Activated T-helper 2 cell treated with anti-CD3 and anti-CD28 coated beads, Interferon-gamma antibody, Interleukin-2, Interleukin-4, amounts not matched to agents 10 μg/mL and 5 μg/mL and 100 μg/mL, durations not matched to agents 14 hours and 24 hours and 36 hours (primary cell): ENCODE results near the gene SPATA13. TPM values are rescaled to one million over a fixed set of nuclear protein-coding genes. Genes with fewer than 3 reads are reported as not detected.

Experiments used
- DNase-seq: peaks from one replicate; pipeline ENCODE4 v3.0.0; 2021; ENCODE audit warnings: low spot score
- H3K27ac Mint-ChIP-seq: one replicate; pipeline ENCODE4 v1.8.0; 2021; ENCODE audit warnings: mixed read lengths
- H3K27me3 Mint-ChIP-seq: one replicate; pipeline ENCODE4 v1.8.0; 2021; ENCODE audit warnings: low read depth, mixed read lengths
- H3K36me3 Mint-ChIP-seq: one replicate; pipeline ENCODE4 v1.8.0; 2021; ENCODE audit warnings: low read depth, mixed read lengths
- H3K4me1 Mint-ChIP-seq: one replicate; pipeline ENCODE4 v1.8.0; 2021; ENCODE audit warnings: low read depth, mixed read lengths
- H3K4me3 Mint-ChIP-seq: one replicate; pipeline ENCODE4 v1.8.0; 2021; ENCODE audit warnings: low read depth, mild to moderate bottlenecking, moderate library complexity, mixed read lengths
- H3K9me3 Mint-ChIP-seq: one replicate; pipeline ENCODE4 v1.8.0; 2021; ENCODE audit warnings: mixed read lengths
- intact Hi-C: fragments of 100-400 bp; cut with micrococcal nuclease; formaldehyde crosslinking; loops from one replicate; pipeline ENCODE4 v1.15.1; 2023
- total RNA-seq: library from RNA; stranded (reverse); gene quantifications from 2 replicates; pipeline ENCODE4 v1.2.3, GENCODE V29; 2022

Gene SPATA13
- total RNA-seq, 1 donor from 2014 or later, result 44.9 TPM

DNA sequence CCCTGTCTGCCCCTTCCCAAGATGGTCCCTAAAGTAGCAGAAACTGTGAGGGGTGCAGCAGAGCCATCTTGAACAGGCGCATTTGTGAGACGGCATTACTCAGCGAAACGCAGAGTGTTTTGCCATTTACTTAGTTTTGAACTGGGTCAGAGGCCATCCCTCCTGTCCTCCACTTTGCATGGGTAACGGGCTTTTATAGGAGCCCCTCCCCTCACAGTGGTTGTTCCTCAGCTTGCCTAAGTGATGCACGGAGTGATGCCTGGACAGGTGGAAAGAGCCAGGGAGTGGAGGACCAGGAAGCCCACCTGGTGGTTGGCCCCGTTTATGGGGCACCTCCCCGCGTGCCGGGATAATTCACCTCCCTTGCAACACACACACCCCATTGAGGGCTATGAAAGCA lies 80.8 kb downstream of the SPATA13 start:
- intact Hi-C loops, result no loop called here
- Mint-ChIP-seq H3K4me1 (peaks cover 10% of the 10 kb centered on the region), H3K9me3 (no peaks in the 10 kb centered on the region), H3K4me3 (no peak overlapping the region), H3K36me3 (no peaks in the 10 kb centered on the region), H3K27ac (no peak overlapping the region), H3K27me3 (no peaks in the 10 kb centered on the region)
- no peak for DNase-seq

DNA sequence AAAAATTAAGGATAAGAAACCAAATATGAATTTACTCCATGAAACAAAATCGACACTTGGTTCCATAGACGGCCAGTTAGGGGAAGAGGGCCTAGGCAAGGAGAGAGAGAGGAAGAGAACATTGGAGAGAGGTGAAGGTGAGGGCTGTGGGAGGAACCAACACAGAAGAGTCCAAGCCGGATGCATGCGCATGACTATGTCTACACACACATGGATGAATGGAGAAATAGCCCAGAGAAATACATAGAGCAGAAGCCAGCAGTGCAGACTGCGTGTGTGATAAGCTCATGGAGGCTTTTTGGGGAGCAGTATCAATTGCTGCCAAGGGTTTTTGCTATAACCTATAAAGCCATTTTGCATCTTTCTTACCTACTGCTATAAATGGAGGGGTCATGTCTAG lies 81.6 kb downstream of the SPATA13 start:
- Mint-ChIP-seq H3K4me3 (no peak overlapping the region), H3K9me3 (no peaks in the 10 kb centered on the region), H3K27me3 (no peaks in the 10 kb centered on the region), H3K27ac (no peak overlapping the region), H3K4me1 (peaks cover 15% of the 10 kb centered on the region), H3K36me3 (no peaks in the 10 kb centered on the region)
- intact Hi-C loops, result no loop called here
- DNase-seq, result no peak

DNA sequence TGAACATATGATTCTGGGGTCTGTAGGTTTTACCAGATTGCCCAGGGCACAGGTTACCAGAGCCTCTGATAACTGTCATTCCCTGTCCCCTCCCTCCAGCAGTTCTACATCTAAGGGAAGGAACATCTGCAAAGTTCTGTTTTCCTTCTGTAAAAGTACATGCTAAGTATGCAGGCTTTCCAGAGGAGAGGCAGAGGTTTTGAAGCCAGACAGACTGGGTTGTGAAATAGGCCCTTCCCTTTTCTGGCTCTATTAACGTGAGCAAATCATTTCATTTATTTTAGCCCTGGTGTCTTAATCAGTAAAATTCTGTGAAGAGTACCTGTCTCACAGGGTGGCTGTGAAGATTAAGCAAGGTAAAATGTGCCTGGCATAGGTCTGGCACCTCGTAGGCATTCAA lies 82.8 kb downstream of the SPATA13 start:
- Mint-ChIP-seq H3K27ac (no peak overlapping the region), H3K4me3 (no peak overlapping the region), H3K27me3 (no peaks in the 10 kb centered on the region), H3K4me1 (peaks cover 15% of the 10 kb centered on the region), H3K36me3 (no peaks in the 10 kb centered on the region), H3K9me3 (no peaks in the 10 kb centered on the region)
- no peak for DNase-seq
- intact Hi-C loops, result no loop called here

DNA sequence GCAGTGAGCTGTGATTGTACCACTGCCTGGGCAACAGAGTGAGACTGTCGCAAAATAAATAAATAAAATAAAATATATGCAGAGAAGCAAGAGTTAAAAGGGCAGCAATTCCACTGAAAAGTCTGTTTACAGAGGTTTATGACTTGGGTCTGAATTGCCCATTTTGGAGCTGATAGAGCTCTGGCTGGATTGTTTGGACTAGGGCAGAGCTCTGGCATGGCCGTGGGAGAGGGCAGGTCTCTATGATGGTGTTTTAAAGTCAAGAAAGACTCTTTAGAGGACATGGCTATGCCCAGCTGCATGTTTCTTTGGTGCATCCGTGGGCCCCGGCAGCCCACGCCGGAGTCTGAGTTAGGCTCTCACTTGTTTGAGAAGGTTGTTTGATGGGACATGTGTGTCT lies 84.3 kb downstream of the SPATA13 start:
- Mint-ChIP-seq H3K9me3 (no peaks in the 10 kb centered on the region), H3K36me3 (no peaks in the 10 kb centered on the region), H3K27ac (no peak overlapping the region), H3K4me1 (peaks cover 16% of the 10 kb centered on the region), H3K4me3 (no peak overlapping the region), H3K27me3 (no peaks in the 10 kb centered on the region)
- DNase-seq, result no peak
- intact Hi-C loops, result no loop called here

DNA sequence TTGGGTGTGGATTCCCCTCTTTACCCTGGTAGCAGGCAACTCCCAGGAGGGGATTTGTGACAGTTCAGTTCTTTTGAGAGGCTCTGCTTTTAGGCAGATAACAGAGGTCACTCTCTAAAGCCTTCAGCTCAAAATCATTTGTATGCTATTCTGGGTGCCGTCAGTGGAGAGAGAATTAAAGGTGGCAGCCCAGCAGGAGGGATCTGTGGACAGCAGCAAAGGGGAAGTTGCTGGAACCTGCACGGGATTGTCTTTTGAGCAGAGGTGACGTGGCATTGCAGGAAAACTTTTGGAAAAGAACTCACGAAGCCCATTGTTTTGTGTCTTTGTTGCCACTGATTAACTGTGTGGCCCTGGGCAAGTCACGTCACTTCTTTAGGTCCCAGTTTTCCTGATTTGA lies 86.5 kb downstream of the SPATA13 start:
- H3K4me3 Mint-ChIP-seq, result no peak overlapping the region
- H3K9me3 Mint-ChIP-seq, result no peaks in the 10 kb centered on the region
- no peaks in the 10 kb centered on the region for H3K36me3 Mint-ChIP-seq
- no peak for DNase-seq
- H3K27ac Mint-ChIP-seq, result peak overlapping the region; percentile 2
- no peaks in the 10 kb centered on the region for H3K27me3 Mint-ChIP-seq
- H3K4me1 Mint-ChIP-seq, result peaks cover 31% of the 10 kb centered on the region
- intact Hi-C loops, result no loop called here

DNA sequence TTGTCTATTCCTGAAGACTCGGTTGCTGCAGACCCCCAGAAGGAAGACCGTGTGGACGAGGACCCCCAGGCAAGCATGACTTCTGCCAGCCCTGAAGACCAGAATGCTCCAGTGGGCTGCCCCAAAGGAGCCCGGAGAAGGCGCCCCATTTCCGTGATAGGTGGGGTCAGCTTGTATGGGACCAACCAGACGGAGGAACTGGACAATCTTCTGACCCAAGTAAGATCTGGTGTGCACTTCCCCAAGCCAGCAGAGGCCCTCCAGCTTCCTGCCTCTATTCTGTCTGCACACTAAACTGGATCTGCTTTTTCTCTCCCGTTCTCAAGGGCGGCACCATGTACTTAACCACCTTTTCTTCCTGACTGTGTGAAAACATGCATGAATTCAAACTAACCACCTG lies 89.1 kb downstream of the SPATA13 start:
- no peaks in the 10 kb centered on the region for H3K27me3 Mint-ChIP-seq
- H3K4me3 Mint-ChIP-seq, result no peak overlapping the region
- H3K27ac Mint-ChIP-seq, result peak overlapping the region; percentile 53
- DNase-seq, result no peak
- no peaks in the 10 kb centered on the region for H3K9me3 Mint-ChIP-seq
- intact Hi-C loops, result loop anchor here (2.0 to 5.0 kb wide), 2 partner anchors 15 to 263 kb away; partner anchors contain the start of gene PARP4
- peaks cover 53% of the 10 kb centered on the region for H3K4me1 Mint-ChIP-seq
- peaks cover 25% of the 10 kb centered on the region for H3K36me3 Mint-ChIP-seq

GRCh38 chr13:24250376-24251057 lies 90.0 kb downstream of the SPATA13 start:
- no peak for DNase-seq
- Mint-ChIP-seq H3K27me3 (no peaks in the 10 kb centered on the region), H3K4me1 (peaks cover 62% of the 10 kb centered on the region), H3K36me3 (peaks cover 34% of the 10 kb centered on the region), H3K4me3 (peak overlapping the region; percentile 87), H3K27ac (peak overlapping the region; percentile 88), H3K9me3 (no peaks in the 10 kb centered on the region)
- intact Hi-C loops, result loop anchor here (1.0 to 5.0 kb wide), 4 partner anchors 15 to 262 kb away; partner anchors contain the start of gene PARP4

- peak; percentile 87 for DNase-seq
- Mint-ChIP-seq H3K27me3 (no peaks in the 10 kb centered on the region), H3K4me1 (peaks cover 63% of the 10 kb centered on the region), H3K27ac (peak overlapping the region; percentile 88), H3K4me3 (peak overlapping the region; percentile 87), H3K36me3 (peaks cover 42% of the 10 kb centered on the region), H3K9me3 (no peaks in the 10 kb centered on the region)
- intact Hi-C loops, result loop anchor here (1.0 to 5.0 kb wide), 4 partner anchors 14 to 261 kb away; partner anchors contain the start of gene PARP4
Observed at GRCh38 chr13:24251525-24251924, 91.0 kb downstream of the SPATA13 start.

DNA sequence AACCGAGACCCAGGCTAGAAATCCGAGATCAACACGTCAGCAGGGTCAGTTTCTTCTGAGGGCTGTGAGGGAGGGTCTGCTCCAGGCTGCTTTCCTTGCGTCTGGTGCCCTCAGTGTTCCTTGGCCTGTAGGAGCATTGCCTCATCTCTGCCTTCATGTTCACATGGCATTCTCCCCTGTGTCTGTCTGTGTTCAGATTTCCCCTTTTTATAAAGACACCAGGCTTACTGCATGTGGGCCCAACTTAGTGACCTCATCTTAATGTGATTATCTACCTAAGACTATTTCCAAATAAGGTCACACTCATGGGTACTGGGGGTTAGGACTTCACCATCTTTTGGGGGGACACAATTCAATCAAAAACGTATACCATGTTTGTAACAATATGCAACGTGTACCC lies 91.6 kb downstream of the SPATA13 start:
- no peak for DNase-seq
- Mint-ChIP-seq H3K4me1 (peaks cover 64% of the 10 kb centered on the region), H3K27ac (peak overlapping the region; percentile 88), H3K9me3 (no peaks in the 10 kb centered on the region), H3K4me3 (peak overlapping the region; percentile 87), H3K27me3 (no peaks in the 10 kb centered on the region), H3K36me3 (peaks cover 48% of the 10 kb centered on the region)
- intact Hi-C loops, result loop anchor here (2.0 to 5.0 kb wide), 2 partner anchors 19 to 260 kb away; partner anchors contain the start of gene PARP4

DNA sequence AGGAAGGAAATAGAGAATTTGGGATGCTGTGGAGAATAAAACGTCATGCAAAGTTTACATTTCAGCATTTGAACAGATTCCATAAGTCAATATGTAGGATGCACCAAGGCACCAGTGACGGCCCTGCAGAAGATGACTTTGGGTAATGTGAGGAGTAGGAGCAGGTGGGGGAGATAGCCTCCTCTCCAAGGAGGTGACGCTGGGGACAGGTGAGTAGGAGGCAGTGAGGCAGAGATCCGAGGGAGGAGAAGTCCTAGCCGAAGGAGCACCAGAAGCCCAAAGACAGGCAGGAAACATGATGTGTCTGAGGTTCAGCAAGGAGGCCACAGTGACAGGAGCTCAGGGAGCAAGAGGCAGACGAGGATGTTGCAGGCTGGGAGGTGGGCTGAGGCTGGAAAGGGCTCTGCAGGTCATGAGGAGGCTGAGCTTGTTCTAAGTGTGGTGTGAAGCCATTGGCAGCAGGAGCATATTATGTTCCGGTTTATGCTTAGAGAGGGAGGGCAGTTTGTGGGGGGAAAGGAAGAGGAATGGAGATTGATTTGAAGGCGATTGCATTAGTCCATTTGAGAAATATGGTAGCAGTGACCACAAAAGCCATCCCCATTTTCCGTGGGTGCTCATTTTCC lies 93.1 kb downstream of the SPATA13 start:
- H3K9me3 Mint-ChIP-seq, result no peaks in the 10 kb centered on the region

DNA sequence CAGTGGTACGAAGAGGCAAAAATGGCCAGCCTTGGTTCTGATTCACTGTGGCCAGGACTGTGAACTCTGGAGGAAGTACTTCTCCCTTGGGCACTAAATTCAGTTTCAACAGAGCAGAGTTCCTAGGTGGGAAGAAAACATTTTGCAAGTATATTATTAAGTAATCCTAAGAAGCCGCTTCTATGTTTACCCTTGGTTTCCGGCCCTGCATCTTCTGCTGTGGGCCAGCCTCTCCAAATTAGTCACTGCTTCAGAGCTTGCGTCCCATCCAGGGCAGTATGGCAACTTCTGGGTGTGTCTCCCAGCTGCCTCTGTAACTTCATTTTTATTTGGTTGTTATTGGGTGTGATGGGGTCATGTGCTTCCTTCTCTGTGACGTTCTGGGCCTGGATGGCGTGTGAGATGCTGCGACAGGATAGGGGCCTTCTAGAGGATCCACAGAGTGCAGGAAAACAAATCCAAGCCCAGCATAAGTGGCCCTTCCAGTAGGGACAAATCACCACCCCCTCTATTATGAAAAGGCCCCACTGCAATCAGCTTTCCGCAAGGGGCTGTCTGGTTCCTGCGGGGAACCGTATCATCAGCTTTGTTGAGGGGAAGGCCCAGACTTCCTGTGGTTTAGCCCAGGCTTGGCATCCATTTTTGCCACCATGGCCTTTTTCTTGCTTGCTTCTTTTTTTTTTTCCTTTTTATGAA lies 93.8 kb downstream of the SPATA13 start:
- H3K27me3 Mint-ChIP-seq, result no peaks in the 10 kb centered on the region
- H3K27ac Mint-ChIP-seq, result peak overlapping the region; percentile 88
- H3K36me3 Mint-ChIP-seq, result peaks cover 56% of the 10 kb centered on the region

More for the DNA sequence above, 93.1 kb downstream of the SPATA13 start:
- DNase-seq, result no peak
- intact Hi-C loops, result loop anchor here (2.0 to 5.0 kb wide), 2 partner anchors 17 to 259 kb away; partner anchors contain the start of gene PARP4
- H3K36me3 Mint-ChIP-seq, result peaks cover 53% of the 10 kb centered on the region
- H3K27me3 Mint-ChIP-seq, result no peaks in the 10 kb centered on the region
- peak overlapping the region; percentile 88 for H3K27ac Mint-ChIP-seq
- peaks cover 69% of the 10 kb centered on the region for H3K4me1 Mint-ChIP-seq
- H3K4me3 Mint-ChIP-seq, result peak overlapping the region; percentile 87

GRCh38 chr13:24257497-24257896 lies 97.0 kb downstream of the SPATA13 start:
- no peaks in the 10 kb centered on the region for H3K27me3 Mint-ChIP-seq
- DNase-seq, result no peak
- no peaks in the 10 kb centered on the region for H3K9me3 Mint-ChIP-seq
- H3K27ac Mint-ChIP-seq, result no peak overlapping the region
- H3K36me3 Mint-ChIP-seq, result peaks cover 66% of the 10 kb centered on the region
- H3K4me3 Mint-ChIP-seq, result no peak overlapping the region
- intact Hi-C loops, result no loop called here
- H3K4me1 Mint-ChIP-seq, result peaks cover 77% of the 10 kb centered on the region

More for the DNA sequence above, 93.8 kb downstream of the SPATA13 start:
- Mint-ChIP-seq H3K4me1 (peaks cover 74% of the 10 kb centered on the region), H3K9me3 (no peaks in the 10 kb centered on the region), H3K4me3 (peak overlapping the region; percentile 87)
- intact Hi-C loops, result loop anchor here (5.0 kb wide), 1 partner anchor 258 kb away; the partner anchor contains the start of gene PARP4
- DNase-seq, result peak; percentile 60
